Breast epithelium (tissue), 4 donors: ENCODE measurements around the gene EGLN3. TPM values are rescaled to one million over a fixed set of nuclear protein-coding genes. Genes with fewer than 3 reads are reported as not detected.
"Not testable (repeated sequence)": the region's sequence is repeated elsewhere in the genome, so short reads cannot be mapped to it uniquely, and the experiment has no call there.

Source experiments
- DNase-seq, 2 donors: peaks; one replicate each; pipeline ENCODE4 v3.0.0-alpha.2; 2019; ENCODE audit warnings: low spot score in 2 of 2
- H3K27ac ChIP-seq, 2 donors: fragments of 200-600 bp; sonication (generic) in 1 of 2; one replicate each; pipeline ENCODE4 v1.5.1; 2016 to 2019; ENCODE audit warnings: mild to moderate bottlenecking in 1 of 2
- H3K27me3 ChIP-seq, 2 donors: fragments of 200-600 bp; sonication (generic) in 1 of 2; one replicate each; pipeline versions ENCODE4 v1.5.1 to v1.6.0; 2017 to 2019; ENCODE audit warnings: control low read depth in 1 of 2, mild to moderate bottlenecking in 1 of 2
- H3K36me3 ChIP-seq: fragments of 200-600 bp; one replicate; pipeline ENCODE4 v1.5.1; 2019
- H3K4me1 ChIP-seq, 2 donors: fragments of 200-600 bp; sonication (generic); one replicate each; pipeline ENCODE4 v1.5.1; 2016 to 2019; ENCODE audit warnings: control low read depth in 1 of 2
- H3K4me3 ChIP-seq, 3 donors: fragments of 200-600 bp; sonication (generic); 1 replicate in 2 of 3; 2 replicates in 1 of 3; pipeline ENCODE4 v1.5.1; 2016 to 2019; ENCODE audit warnings: mild to moderate bottlenecking in 3 of 3, moderate library complexity in 2 of 3
- H3K9me3 ChIP-seq, 2 donors: fragments of 200-600 bp; sonication (generic) in 1 of 2; one replicate each; pipeline ENCODE4 v1.5.1; 2016 to 2019; ENCODE audit warnings: control low read depth in 1 of 2
- CTCF ChIP-seq, 3 donors: fragments of 450-650 bp; IDR thresholded peaks; one replicate each; pipeline ENCODE4 v1.5.1; 2016 to 2017; ENCODE audit warnings: antibody characterized with exemption in 3 of 3, mild to moderate bottlenecking in 3 of 3, moderate library complexity in 3 of 3
- POLR2A ChIP-seq: fragments of 450-650 bp; IDR thresholded peaks from one replicate; pipeline ENCODE4 v1.6.1; 2016; ENCODE audit warnings: antibody characterized with exemption, mild to moderate bottlenecking, moderate library complexity
- POLR2AphosphoS5 ChIP-seq, 3 donors: sonication (generic); formaldehyde crosslinking; IDR thresholded peaks; one replicate each; pipeline ENCODE4 v1.6.1; 2017; ENCODE audit warnings: antibody characterized with exemption in 3 of 3
- intact Hi-C: fragments of 100-400 bp; cut with DNase I; formaldehyde crosslinking; loops from one replicate; pipeline ENCODE4 v1.15.1; 2023; ENCODE audit warnings: low total_unique reads
- total RNA-seq, 3 donors: library from RNA; depleted of rRNA; stranded (reverse); fragments of >200 nt; gene quantifications; one replicate each; pipeline ENCODE4 v1.1.0, GENCODE V29; 2016

Gene EGLN3
- total RNA-seq, 3 donors from 2014 or later, result 3.2 to 16.4 (median 13.9) TPM

DNA sequence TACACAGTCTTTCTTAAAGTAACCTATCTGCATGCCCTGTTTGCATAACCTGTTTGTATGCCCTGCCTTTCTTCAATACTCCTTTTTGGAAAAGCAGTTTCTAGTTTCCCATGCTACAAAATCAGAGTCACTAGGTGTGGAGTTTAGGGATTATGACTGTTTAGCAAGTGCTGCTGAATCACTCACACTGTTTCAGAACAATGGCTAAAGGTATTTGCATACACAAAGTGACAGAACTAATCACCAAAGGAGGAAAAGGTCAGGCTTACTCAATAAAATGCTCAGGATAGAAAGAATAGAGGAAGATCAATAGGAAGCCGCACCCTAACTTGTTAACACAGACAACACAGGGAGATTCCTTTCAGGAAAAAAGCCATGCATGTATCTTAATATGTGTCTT is 19.4 kb downstream of the EGLN3 start:
- H3K27me3 ChIP-seq, result no peaks in the 10 kb centered on the region
- no peak overlapping the region for H3K27ac ChIP-seq
- H3K4me1 ChIP-seq, result no peaks in the 10 kb centered on the region
- TF ChIP-seq POLR2AphosphoS5 (IDR thresholded peaks at IDR 0.05) (no peak), POLR2A (no peak), CTCF (IDR thresholded peaks at IDR 0.05) (no peak)
- H3K9me3 ChIP-seq, result no peaks in the 10 kb centered on the region
- no peaks in the 10 kb centered on the region for H3K36me3 ChIP-seq
- H3K4me3 ChIP-seq, result no peak overlapping the region
- intact Hi-C loops, result loop anchor here (1.0 kb wide), 1 partner anchor 23 kb away; no protein-coding TSS in a partner anchor
- DNase-seq, result no peak

DNA sequence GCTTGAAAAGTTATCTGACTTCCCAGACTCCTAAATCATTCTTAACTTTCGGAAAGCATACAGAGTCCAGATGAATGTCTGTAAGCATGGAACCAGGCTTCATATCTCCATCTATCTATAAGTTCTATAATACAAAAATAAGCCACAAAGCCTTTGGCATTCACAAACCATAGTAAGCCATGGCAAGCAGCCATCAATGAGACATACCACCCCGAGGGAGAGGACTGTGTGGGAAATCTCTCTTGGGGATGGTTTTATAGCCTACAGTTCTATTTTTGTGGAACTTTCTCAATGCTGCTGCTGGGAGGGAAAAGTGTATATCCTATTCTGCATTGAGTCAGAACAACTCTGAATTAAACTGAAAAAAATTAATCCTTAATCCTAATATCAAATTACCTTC is 20.4 kb downstream of the EGLN3 start:
- Histone ChIP-seq H3K4me1 (no peaks in the 10 kb centered on the region), H3K36me3 (no peaks in the 10 kb centered on the region), H3K27ac (no peak overlapping the region), H3K27me3 (no peaks in the 10 kb centered on the region), H3K4me3 (no peak overlapping the region), H3K9me3 (no peaks in the 10 kb centered on the region)
- TF ChIP-seq POLR2AphosphoS5 (IDR thresholded peaks at IDR 0.05), result no peak
- no peak for TF ChIP-seq CTCF (IDR thresholded peaks at IDR 0.05)
- TF ChIP-seq POLR2A, result no peak
- intact Hi-C loops, result no loop called here
- no peak for DNase-seq

DNA sequence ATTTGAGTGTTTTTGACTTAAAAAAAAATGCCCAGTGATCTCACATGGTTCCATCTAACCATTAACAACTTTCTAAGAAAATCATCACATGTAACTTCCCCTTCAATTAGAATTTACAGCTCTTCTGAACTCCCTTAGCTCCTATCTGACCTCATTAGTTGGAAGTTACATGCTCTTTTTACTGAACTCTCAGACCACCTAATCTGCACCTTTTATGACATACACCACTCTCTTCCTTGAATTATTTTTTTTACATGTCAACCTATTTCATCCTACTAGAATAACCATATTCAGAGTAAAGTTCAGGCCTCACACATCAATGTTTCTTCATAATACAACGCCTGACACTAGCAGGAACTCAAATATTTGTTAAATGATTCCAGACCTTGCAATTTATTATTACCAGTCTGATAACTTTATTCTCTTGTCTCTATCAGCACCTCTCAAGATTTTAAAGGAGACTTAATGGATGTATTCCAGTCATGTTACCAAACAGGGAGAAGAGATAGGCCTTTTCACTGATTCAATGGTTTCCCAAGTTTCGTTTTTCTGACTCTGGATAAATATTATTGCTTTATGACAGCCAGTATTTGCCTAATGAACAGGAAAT is 21.0 kb downstream of the EGLN3 start:
- no peaks in the 10 kb centered on the region for H3K36me3 ChIP-seq
- H3K9me3 ChIP-seq, result no peaks in the 10 kb centered on the region
- TF ChIP-seq POLR2AphosphoS5 (IDR thresholded peaks at IDR 0.05) (no peak), POLR2A (no peak), CTCF (IDR thresholded peaks at IDR 0.05) (no peak)
- H3K4me3 ChIP-seq, result no peak overlapping the region
- H3K4me1 ChIP-seq, result no peaks in the 10 kb centered on the region
- no peak for DNase-seq
- no peak overlapping the region for H3K27ac ChIP-seq
- intact Hi-C loops, result no loop called here
- no peaks in the 10 kb centered on the region for H3K27me3 ChIP-seq

- no peak for DNase-seq
- Histone ChIP-seq H3K4me1 (no peaks in the 10 kb centered on the region), H3K36me3 (no peaks in the 10 kb centered on the region), H3K9me3 (no peaks in the 10 kb centered on the region), H3K4me3 (no peak overlapping the region), H3K27me3 (no peaks in the 10 kb centered on the region), H3K27ac (no peak overlapping the region)
- TF ChIP-seq CTCF (IDR thresholded peaks at IDR 0.05) (no peak), POLR2AphosphoS5 (IDR thresholded peaks at IDR 0.05) (no peak), POLR2A (no peak)
- intact Hi-C loops, result no loop called here
Observed at GRCh38 chr14:33928895-33929294, 22.0 kb downstream of the EGLN3 start.

DNA sequence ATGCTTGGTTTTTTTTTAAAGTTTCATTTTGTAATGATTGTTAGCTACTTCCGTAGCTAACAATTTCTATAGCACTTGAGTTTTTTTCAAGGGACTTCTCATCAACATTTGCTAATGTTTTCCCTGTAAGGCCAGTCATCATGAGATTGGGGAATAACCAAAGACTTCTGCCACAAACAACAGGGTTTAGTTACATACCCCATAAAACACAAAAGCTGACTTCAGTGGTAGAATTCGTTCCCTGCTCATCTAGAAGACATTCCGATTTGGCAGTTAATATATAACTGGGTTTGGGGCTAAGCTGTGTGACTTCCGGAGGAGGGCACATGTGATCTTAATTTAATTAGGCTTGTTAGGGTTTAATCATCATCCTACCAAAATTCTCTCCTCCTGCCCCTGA is 22.9 kb downstream of the EGLN3 start:
- Histone ChIP-seq H3K27ac (no peak overlapping the region), H3K4me3 (no peak overlapping the region), H3K36me3 (no peaks in the 10 kb centered on the region), H3K4me1 (no peaks in the 10 kb centered on the region), H3K27me3 (no peaks in the 10 kb centered on the region), H3K9me3 (no peaks in the 10 kb centered on the region)
- TF ChIP-seq CTCF (IDR thresholded peaks at IDR 0.05) (no peak), POLR2A (no peak), POLR2AphosphoS5 (IDR thresholded peaks at IDR 0.05) (no peak)
- intact Hi-C loops, result no loop called here
- DNase-seq, result no peak

DNA sequence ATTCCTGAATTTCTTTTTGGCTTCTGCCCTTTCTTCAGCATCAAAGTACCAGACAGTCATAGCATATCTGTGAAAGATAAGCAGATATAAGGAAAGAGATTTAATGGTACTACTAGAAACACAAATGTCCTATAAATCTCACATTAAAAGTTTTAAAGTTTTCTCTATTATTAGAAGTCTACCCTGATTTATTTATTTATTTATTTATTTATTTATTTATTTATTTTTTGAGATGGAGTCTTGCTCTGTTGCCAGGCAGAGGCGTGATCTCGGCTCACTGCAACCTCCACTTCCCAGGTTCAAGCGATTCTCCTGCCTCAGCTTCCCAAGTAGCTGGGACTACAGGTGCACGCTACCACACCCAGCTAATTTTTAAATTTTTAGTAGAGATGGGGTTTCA is 23.9 kb downstream of the EGLN3 start:
- H3K36me3 ChIP-seq, H3K27ac ChIP-seq, intact Hi-C loops, H3K27me3 ChIP-seq, H3K4me1 ChIP-seq, DNase-seq, H3K4me3 ChIP-seq, H3K9me3 ChIP-seq: not testable (repeated sequence)
